ENCODE data around the gene CIDEB.

- TF ChIP-seq CTCF (IDR thresholded peaks at IDR 0.05) (no peak), POLR2A (IDR thresholded peaks at IDR 0.05) (no peak)
Observed at GRCh38 chr14:24315243-24315806, 7.5 kb upstream of the CIDEB start.

Data from adrenal gland (tissue), 5 donors.